Body of pancreas (tissue), 4 donors: ENCODE results near the gene CRACR2B.

Source experiments
- POLR2A ChIP-seq, 3 donors: fragments of 450-650 bp; IDR thresholded peaks; one replicate each; pipeline ENCODE4 v1.6.1; 2016; ENCODE audit warnings: antibody characterized with exemption in 3 of 3, mild to moderate bottlenecking in 2 of 3
- TF ChIP-seq, protein P1 (sequence below), 7 experiments: fragments of 450-650 bp in 4 of 7; fragments of 200-600 bp in 3 of 7; sonication (generic) in 3 of 7; IDR thresholded peaks; one replicate each; pipeline ENCODE4 v1.5.1; 2016 to 2019; ENCODE audit warnings: antibody characterized with exemption in 7 of 7

DNA sequence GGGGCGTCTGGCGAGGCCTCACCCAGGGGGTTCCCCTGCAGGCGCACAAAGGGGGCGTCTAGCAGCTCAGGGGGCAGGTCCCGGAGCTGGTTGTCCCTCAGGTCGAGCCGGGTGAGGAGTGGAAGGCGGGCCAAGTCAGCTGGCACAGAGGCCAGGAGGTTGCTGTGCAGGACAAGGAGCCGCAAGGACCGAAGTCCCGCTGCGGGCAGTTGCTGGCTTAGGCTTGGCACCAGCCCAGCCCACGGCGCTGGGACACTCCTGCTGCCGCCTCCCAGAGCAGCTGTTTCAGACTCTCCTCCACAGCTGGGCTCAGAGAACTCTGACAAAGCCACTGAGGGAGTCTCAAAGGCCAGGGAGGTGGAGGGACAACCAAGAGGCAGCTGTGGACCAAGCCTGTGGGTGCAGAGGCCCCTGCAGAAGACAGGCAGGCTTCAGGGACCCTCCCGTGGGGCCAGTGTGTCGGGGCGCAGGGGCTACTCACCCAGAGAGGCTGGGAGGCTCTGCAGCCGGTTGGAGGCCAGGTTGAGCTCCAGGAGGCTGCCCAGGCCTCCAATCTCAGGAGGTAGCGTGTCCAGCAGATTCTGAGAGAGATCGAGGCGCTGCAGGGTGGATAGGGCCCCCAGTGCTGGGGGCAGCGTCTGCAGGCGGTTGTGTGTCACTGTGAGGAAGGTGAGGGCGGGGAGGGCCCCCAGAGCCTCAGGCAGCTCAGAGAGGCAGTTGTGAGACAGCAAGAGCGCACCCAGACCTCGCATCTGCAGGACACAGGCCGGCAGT, 24.8 kb upstream of the CRACR2B start:
- TF ChIP-seq, protein P1, sequence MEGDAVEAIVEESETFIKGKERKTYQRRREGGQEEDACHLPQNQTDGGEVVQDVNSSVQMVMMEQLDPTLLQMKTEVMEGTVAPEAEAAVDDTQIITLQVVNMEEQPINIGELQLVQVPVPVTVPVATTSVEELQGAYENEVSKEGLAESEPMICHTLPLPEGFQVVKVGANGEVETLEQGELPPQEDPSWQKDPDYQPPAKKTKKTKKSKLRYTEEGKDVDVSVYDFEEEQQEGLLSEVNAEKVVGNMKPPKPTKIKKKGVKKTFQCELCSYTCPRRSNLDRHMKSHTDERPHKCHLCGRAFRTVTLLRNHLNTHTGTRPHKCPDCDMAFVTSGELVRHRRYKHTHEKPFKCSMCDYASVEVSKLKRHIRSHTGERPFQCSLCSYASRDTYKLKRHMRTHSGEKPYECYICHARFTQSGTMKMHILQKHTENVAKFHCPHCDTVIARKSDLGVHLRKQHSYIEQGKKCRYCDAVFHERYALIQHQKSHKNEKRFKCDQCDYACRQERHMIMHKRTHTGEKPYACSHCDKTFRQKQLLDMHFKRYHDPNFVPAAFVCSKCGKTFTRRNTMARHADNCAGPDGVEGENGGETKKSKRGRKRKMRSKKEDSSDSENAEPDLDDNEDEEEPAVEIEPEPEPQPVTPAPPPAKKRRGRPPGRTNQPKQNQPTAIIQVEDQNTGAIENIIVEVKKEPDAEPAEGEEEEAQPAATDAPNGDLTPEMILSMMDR (IDR thresholded peaks at IDR 0.05), result no peak
- no peak for TF ChIP-seq POLR2A (IDR thresholded peaks at IDR 0.05)
